ENCODE results near the gene KLHL4.
A peak's percentile ranks its signal among the peaks of the same experiment; 100 is the strongest.
"Not testable (repeated sequence)": the region's sequence is repeated elsewhere in the genome, so short reads cannot be mapped to it uniquely, and the experiment has no call there.

The KLHL4 gene, protein sequence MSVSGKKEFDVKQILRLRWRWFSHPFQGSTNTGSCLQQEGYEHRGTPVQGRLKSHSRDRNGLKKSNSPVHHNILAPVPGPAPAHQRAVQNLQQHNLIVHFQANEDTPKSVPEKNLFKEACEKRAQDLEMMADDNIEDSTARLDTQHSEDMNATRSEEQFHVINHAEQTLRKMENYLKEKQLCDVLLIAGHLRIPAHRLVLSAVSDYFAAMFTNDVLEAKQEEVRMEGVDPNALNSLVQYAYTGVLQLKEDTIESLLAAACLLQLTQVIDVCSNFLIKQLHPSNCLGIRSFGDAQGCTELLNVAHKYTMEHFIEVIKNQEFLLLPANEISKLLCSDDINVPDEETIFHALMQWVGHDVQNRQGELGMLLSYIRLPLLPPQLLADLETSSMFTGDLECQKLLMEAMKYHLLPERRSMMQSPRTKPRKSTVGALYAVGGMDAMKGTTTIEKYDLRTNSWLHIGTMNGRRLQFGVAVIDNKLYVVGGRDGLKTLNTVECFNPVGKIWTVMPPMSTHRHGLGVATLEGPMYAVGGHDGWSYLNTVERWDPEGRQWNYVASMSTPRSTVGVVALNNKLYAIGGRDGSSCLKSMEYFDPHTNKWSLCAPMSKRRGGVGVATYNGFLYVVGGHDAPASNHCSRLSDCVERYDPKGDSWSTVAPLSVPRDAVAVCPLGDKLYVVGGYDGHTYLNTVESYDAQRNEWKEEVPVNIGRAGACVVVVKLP

DNA sequence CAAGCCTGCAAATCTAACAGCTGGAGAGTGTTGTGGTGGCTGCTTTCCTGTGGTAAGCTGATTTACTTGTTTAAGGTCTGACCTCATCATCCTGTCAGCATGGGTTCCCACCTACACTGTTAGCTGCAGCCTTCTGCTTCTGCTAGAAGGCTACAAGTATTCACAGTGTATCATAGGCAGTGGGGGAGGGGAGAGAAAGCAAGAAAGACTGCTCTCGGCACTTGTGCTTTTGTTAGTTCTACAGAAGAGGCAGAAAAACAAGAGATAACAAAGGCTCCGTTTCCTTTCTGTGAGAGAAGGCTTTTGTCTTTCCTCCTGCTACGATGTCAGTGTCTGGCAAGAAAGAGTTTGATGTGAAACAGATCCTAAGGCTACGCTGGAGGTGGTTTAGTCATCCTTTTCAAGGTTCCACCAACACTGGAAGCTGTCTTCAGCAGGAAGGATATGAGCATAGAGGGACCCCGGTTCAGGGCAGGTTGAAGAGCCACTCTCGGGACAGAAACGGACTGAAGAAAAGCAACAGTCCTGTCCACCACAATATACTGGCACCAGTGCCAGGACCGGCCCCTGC is at the start of gene KLHL4:
Gene KLHL4 (plus strand): TSS at position 232 of the 571 bp plus-strand sequence. CDS start 92 bp downstream, at position 324.
- DNase-seq, result peak; percentile 27

GRCh38 chrX:87468941-87469340 is 48.7 kb upstream of the KLHL4 start:
- DNase-seq, result no peak

DNA sequence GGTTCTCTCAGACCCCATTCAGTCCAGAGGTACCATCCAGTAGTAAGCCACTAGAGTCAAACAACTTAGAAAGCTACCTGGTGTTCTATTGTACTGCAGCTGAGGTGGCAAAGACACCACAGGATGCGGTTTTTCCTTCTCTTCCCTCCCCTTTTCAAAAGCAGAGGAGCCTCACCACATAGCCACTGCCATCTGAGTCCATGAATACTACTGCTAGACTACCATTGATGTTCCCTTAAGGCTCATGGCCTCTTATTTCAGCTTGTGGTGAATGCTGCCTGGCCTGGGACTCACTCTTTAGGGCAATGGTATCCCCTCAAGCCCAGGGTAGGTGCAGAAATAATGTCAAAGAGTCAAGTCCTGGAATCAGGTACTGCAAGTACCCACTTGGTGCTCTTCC is 41.8 kb upstream of the KLHL4 start:
- no peak for DNase-seq

GRCh38 chrX:87478703-87479102 is 38.9 kb upstream of the KLHL4 start:
- not testable (repeated sequence) for DNase-seq

GRCh38 chrX:87489071-87489470 is 28.5 kb upstream of the KLHL4 start:
- DNase-seq, result no peak

DNA sequence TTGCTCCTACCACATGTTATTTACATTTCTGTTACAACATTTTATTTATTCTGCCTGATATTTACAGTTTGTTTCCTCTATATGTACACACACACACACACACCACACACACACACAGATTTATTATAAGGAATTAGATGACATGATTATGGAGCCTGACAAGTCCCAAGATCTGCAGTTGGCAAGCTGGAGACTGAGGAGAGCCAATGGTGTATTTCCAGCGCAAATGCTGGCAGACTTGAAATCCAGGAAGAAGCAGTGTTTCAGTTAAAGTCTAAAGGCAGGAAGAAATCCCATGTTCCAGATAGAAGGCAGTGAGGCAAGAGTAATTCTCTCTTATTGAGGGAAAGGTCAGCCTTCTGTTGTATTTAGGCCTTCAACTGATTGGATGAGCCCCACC is 1.8 kb upstream of the KLHL4 start:
- DNase-seq, result no peak

- DNase-seq, result no peak
Observed at GRCh38 chrX:87516717-87517121, 883 bp upstream of the KLHL4 start.

DNA sequence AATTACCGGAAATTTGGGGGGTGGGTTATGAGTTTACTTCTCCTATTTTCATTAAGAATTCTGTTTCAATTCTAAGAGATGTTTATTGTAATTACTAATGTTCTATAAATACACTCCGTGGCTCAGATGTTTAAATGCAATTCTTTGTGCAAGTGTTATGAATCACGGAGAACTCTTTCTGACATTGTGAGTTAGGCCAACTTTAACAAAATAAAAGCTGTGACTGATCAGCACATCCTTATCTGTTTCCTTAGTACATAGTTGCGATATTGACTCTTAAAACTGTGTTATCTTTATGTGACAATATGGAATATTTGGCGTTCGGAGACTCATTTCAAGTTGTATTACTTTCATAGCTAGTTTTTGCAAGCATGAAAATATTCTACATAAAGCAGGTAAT is 902 bp downstream of the KLHL4 start:
- DNase-seq, result no peak

DNA sequence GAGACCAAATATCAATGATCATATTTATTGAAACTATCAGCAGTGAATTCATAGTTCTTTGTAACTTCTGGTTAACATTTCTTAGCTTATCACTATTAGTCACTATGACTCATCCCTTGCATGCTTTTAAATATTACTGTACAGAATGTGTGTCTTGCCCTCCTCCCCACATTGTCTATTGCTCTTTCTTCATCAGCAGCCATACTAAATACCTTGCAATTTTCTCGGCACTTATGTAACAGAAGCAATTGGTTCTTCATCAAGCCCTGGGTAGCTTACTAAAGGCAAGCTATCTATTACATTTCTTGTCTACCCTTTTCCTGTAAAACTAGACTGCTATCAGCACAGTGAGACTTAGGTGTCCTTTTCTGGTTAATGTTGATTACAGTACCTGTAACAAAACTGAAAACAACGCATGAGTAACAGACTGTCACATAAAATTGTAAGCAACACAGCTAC is 8.2 kb downstream of the KLHL4 start:
- DNase-seq, result no peak

GRCh38 chrX:87526281-87526680 is 8.7 kb downstream of the KLHL4 start:
- DNase-seq, result no peak

DNA sequence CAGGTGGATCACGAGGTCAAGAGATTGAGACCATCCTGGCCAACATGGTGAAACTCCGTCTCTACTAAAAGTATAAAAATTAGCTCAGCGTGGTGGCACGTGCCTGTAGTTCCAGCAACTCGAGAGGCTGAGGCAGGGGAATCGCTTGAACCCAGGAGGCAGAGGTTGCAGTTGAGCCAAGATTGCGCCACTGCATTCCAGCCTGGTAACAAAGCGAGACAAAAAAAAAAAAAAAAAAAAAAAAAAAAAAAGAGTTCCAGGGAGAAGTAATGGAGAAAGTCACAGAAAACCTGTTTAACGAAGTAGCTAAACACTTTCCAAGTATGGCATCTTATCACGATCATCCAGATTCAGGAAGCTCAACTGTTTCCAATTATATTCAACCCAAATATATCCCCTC is 10.9 kb downstream of the KLHL4 start:
- no peak for DNase-seq

DNA sequence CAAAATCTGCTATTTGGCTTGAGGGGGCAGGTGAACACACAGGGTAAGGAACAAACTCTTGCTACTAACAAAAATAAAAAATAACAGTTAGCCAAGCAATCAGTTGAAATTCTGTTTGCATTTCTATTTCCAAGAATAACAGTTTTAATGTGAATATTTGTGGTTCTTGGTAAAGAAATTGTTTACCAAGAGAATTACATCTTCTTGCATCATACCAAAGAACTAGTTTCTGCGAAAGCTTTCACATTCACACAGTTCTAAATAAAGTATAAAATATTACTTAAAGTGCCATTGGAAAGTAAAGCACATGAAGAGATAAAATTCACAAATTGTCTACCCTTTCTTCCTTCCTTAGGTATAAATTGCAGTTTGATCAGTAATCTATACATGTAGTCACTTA is 54.4 kb downstream of the KLHL4 start:
- DNase-seq, result no peak

DNA sequence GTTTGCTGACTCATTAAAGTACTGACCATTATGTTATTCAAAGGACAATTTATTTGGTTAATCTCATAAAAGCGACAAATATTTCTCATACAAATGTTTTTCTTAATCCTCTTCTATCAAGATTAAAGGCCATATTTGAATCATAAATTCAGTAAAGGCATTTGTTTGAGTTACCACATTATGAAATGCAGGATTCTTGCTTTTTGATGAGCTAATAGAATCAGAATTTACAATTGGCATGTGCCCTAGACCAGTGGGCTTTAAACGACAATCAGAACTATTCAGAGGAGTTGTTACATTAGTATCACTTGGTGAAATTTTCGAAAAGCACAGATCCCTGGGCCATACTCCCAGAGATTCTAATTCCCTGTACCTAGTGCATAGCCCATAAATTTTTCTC is 55.3 kb downstream of the KLHL4 start:
- DNase-seq, result no peak

DNA sequence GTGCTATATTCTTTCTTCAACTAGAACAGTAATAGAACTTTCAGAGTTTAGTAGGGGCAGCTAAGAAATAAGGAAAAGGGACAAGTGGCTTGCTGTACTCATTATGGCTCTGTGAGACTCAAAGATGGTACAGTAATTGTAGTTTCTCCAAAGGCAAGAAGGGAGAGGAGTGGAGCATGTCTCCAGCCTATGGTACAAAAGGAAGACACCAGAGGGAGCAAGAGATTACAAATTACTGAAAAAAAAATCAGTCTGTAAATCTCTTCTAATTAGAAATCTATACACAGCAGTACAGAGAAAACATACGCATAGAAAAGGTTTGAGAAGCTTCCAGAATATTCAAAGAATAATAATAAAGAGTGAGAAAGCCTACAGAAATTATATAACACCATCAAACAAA is 61.4 kb downstream of the KLHL4 start:
- DNase-seq, result no peak

DNA sequence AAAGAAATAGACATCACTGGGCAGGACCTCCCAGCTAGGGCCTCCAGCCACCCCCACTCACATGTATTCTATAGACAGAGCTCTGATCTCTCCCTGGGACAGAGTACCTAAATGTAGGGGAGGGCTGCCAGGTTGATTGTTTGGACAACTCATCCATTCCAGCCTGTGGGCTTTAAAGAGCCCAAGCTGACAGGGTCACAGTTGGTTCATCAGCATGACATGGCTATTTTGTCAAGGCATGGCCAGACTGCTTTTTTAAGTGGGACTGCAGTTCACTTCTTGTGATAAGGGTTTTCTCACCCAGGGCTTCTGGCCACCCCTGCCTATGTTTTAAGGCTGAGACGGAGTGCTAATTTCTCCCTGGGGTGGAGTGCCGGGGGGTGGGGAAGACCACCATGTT is 63.3 kb downstream of the KLHL4 start:
- DNase-seq, result no peak

DNA sequence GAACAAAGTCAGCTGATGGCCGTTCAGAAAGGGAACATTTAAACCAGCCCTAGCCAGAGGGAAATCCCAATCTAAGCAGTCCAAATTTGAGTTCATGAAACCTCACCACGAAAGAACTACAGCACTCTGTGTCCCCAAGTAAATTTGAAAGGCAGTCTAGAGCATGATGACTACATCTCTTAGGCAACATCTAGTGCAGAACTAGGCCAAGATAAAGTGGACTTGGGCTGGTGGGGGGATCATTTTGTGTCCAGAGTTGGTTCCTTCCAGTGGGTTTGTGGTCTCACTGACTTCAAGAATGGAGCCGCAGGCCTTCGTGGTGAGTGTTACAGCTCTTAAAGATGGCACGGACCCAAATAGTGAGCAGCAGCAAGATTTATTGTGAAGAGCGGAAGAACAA is 64.9 kb downstream of the KLHL4 start:
- DNase-seq, result no peak

DNA sequence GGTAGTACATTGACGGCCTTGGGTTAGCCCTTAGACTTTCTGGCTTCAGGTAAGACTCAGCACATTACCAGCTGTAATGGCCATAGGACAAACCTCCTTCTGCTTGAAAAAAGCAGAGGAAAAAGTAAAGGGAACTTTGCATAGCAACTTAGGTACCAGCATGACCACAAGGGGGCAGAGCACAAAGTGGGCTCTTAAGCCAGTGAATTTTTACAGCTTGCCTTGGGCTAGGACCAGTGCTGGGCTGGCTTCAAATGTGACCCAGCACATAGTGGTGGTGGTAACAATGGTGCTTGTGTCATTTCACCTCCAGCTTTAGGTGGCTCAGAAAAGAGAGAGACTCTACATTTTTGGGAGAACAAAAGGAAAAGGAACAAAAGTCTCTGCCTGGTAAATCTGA is 66.1 kb downstream of the KLHL4 start:
- DNase-seq, result no peak

- DNase-seq, result no peak
Observed at GRCh38 chrX:87616371-87616770, 98.8 kb downstream of the KLHL4 start.

- no peak for DNase-seq
Observed at GRCh38 chrX:87621697-87622096, 104.1 kb downstream of the KLHL4 start.

DNA sequence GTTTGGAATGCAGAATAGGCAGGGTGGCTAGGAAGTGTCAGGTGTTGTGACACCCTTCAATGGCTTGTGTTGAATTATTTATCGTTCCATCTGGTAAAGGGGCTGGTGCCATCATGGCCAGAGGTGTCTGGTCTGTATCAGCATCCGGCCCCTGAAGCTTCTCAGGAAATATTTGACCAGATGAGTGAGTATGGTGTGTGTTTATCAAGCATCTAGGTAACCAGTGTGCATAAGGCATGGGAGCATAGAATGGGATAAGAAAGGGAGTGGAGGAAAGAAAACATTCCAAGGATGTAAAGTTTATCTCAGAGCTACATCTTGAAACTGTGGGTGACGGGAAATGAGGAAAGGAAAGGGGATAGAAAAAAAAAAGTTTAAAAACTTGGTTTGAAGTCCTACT is 109.4 kb downstream of the KLHL4 start:
- no peak for DNase-seq

- DNase-seq, result no peak
Observed at GRCh38 chrX:87634361-87634760, 116.8 kb downstream of the KLHL4 start.

DNA sequence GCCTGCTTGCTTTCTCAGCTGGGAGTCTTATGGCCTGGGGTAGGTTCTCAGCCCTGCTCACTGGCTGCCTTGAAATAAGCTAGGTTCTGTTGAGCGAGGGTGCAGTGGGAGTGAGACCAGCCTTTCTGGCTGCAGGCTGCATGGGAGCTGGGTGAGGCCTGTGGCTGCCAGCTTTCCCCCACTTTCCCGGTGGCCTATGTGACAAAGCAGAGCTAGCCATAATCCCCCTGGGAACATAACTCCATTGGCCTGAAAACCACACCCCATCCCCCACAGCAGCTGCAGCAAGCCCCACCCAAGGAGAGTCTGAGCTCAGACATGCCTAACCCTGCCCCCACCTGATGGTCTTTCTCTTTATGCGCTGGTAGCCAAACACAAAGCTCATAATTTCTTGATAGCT is 118.9 kb downstream of the KLHL4 start:
- DNase-seq, result no peak

- DNase-seq, result not testable (repeated sequence)
Observed at GRCh38 chrX:87641439-87641838, 123.8 kb downstream of the KLHL4 start.

DNA sequence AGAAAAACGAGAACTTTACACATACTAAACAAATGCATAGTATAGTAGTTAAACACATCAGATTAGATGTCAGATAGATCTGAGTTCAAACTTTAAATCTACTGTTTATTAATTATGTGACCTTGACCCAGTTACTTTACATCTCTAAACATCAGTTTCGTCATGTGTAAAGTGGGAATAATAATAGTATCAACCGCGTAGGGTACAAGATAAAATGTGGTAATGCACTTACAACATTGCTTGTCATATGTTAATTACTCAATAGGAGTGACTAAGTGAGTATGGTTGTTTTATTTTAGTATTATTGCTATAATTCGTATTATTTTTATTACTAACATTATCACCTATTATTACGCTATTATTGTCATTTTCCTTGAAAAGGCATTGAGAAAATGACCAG is 144.2 kb downstream of the KLHL4 start:
- DNase-seq, result no peak

Measured in NCI-H510A treated with DMSO at 0.1 percent for 48 hours (cell line).